ENCODE results near the gene SMARCAL1. TPM values are rescaled to one million over a fixed set of nuclear protein-coding genes. Genes with fewer than 3 reads are reported as not detected.

Gene SMARCAL1
- total and polyA plus RNA-seq, 9 of the 15 experiments (the other 6 are each of a cell fraction or from before 2014, with no cell fraction given) = 8.2 to 27.9 (median 12.4) TPM

GRCh38 chr2:216498379-216499352 lies 86.4 kb downstream of the SMARCAL1 start, which contains the start of gene RPL37A:
Gene RPL37A (plus strand): TSS chr2:216498844. CDS start chr2:216498875, 31 bp downstream.
- peak; percentile 90 for FAIRE-seq
- intact Hi-C loops (cut with micrococcal nuclease) (loop anchor here (2.0 kb wide), 1 partner anchor 82 kb away; no protein-coding TSS in a partner anchor), in situ Hi-C loops (cut with MboI) (no loop called here)
- DNase-seq (ENCODE audit: extremely low read depth in 1 of 4, low spot score in 3 of 4) = peak; percentile 85 to 95 (median 88)
- Histone ChIP-seq H3K4me3 (peak within 1 kb of the TSS; percentile 83), H3K4me1 (replicated peaks in 1 of 2; ENCODE audit: control insufficient read depth in 2 of 2, insufficient read depth in 2 of 2, low read length in 2 of 2) (peaks cover 0 to 2% of the 10 kb centered on the region in 2 experiments; a peak in 3 of 5 replicates), H3K9ac (ENCODE audit: insufficient read depth in 1 of 2, low read depth in 2 of 2, low read length in 2 of 2) (peak within 1 kb of the TSS; percentile 95 to 97), H3K9me3 (replicated peaks; ENCODE audit: control insufficient read depth, insufficient read depth, low read depth, low read length) (no peaks in the 10 kb centered on the region), H3K9me1 (ENCODE audit: control insufficient read depth, insufficient read depth, low read length) (peaks cover 6% of the 10 kb centered on the region), H3K27me3 (ENCODE audit: control insufficient read depth in 2 of 2, insufficient read depth in 2 of 2, low read length in 2 of 2) (no peaks in the 10 kb centered on the region), H3K79me2 (ENCODE audit: control insufficient read depth, insufficient read depth, low read length) (peaks cover 63% of the 10 kb centered on the region), H2AFZ (ENCODE audit: low read depth, low read length) (peak within 1 kb of the TSS; percentile 90), H3K4me2 (ENCODE audit: insufficient read depth, low read length) (peak within 1 kb of the TSS; percentile 95), H3K27ac (ENCODE audit: extremely low read depth, low read depth, low read length) (peak within 1 kb of the TSS; percentile 86), H3K36me3 (ENCODE audit: control insufficient read depth, insufficient read depth, low read length) (peaks cover 48% of the 10 kb centered on the region), H4K20me1 (replicated peaks; ENCODE audit: control insufficient read depth, insufficient read depth, low read length) (peaks cover 30% of the 10 kb centered on the region)
- CTCF ChIA-PET (ENCODE audit: low intra/inter-chr PET ratio) = no interaction called here
- under 1% methylated on average over 43 of the region's 54 CpGs for WGBS (ENCODE audit: insufficient coverage, low coverage, missing lambda C conversion rate)
- ATAC-seq = peak; percentile 89
- BruUV-seq (replicated peaks) = TSS peak; percentile 66
- POLR2A ChIA-PET = interaction anchor here (0.6 to 2.5 kb wide), 16 partner anchors 8 to 1329 kb away, joined by 3 to 18 read pairs (median 3); no protein-coding TSS in a partner anchor
- TF ChIP-seq ATF7 (IDR thresholded peaks at IDR 0.05) = peak; percentile 52
- no peak for TF ChIP-seq EZH2 (IDR thresholded peaks at IDR 0.05; ENCODE audit: borderline replicate concordance, low read depth, low read length)
- no peak for TF ChIP-seq ZNF780A (CRISPR knock-in tag; IDR thresholded peaks at IDR 0.05)
- no peak for TF ChIP-seq ATF1 (CRISPR knock-in tag; IDR thresholded peaks at IDR 0.05)
- TF ChIP-seq ATF1 (tag; IDR thresholded peaks at IDR 0.05) = peak; percentile 46
- TF ChIP-seq HDAC6 (IDR thresholded peaks at IDR 0.05; ENCODE audit: low read depth, low read length) = no peak
- TF ChIP-seq IRF1 (CRISPR knock-in tag; IDR thresholded peaks at IDR 0.05; ENCODE audit: borderline replicate concordance) = no peak
- TF ChIP-seq HNRNPH1 (optimal IDR thresholded peaks at IDR 0.05; ENCODE audit: low read depth, low read length) = no peak
- TF ChIP-seq RUNX1 (IDR thresholded peaks at IDR 0.05; ENCODE audit: low read depth) = no peak
- TF ChIP-seq TRIM25 (IDR thresholded peaks at IDR 0.05; ENCODE audit: borderline replicate concordance) = no peak
- TF ChIP-seq ZNF79 (CRISPR knock-in tag; IDR thresholded peaks at IDR 0.05; ENCODE audit: low read depth) = no peak
- no peak for TF ChIP-seq BRF2 (IDR thresholded peaks at IDR 0.05; ENCODE audit: borderline replicate concordance, insufficient read depth, insufficient read length)
- no peak for TF ChIP-seq CBX2 (IDR thresholded peaks at IDR 0.05; ENCODE audit: insufficient read depth, low read length, poor library complexity, severe bottlenecking)
- peak in 1 of 2 experiments; percentile 76; a peak in 3 of 4 replicates for TF ChIP-seq MLLT1 (IDR thresholded peaks at IDR 0.05)
- TF ChIP-seq ARHGAP35 (IDR thresholded peaks at IDR 0.05; ENCODE audit: partially characterized antibody) = no peak
- no peak for TF ChIP-seq ZNF699 (CRISPR knock-in tag; IDR thresholded peaks at IDR 0.05; ENCODE audit: insufficient replicate concordance)

Measured in K562 (cell line).